DOHH2 (cell line): Measurements from ENCODE around the gene NPEPPS.
A peak's percentile ranks its signal among the peaks of the same experiment; 100 is the strongest.
"Not testable (repeated sequence)": the region's sequence is repeated elsewhere in the genome, so short reads cannot be mapped to it uniquely, and the experiment has no call there.

ENCODE experiments used
- H3F3A ChIP-seq: fragments of 200-600 bp; sonication (generic), shearing (Covaris generic); 2 replicates; pipeline ENCODE4 v1.6.0; 2016; ENCODE audit warnings: antibody characterized with exemption, mild to moderate bottlenecking; ENCODE audit not compliant: control insufficient read depth, insufficient read depth
- H3K27ac ChIP-seq: fragments of 200-600 bp; sonication (generic); 2 replicates; pipeline ENCODE4 v1.5.1; 2014; ENCODE audit warnings: low read depth, mild to moderate bottlenecking, low read length, moderate library complexity
- H3K27me3 ChIP-seq: fragments of 200-600 bp; sonication (generic); 2 replicates; pipeline ENCODE4 v1.6.1; 2014; ENCODE audit warnings: mild to moderate bottlenecking, low read length, mixed read lengths; ENCODE audit not compliant: control insufficient read depth
- H3K36me3 ChIP-seq: fragments of 200-600 bp; sonication (generic); 2 replicates; pipeline ENCODE4 v1.6.1; 2014; ENCODE audit warnings: mild to moderate bottlenecking, low read length, moderate library complexity, mixed read lengths; ENCODE audit not compliant: control insufficient read depth
- H3K4me1 ChIP-seq: fragments of 200-600 bp; sonication (generic); 2 replicates; pipeline ENCODE4 v1.6.1; 2014; ENCODE audit warnings: mild to moderate bottlenecking, low read length, mixed read lengths; ENCODE audit not compliant: control insufficient read depth
- H3K4me2 ChIP-seq: fragments of 200-600 bp; sonication (generic); 2 replicates; pipeline ENCODE4 v1.6.0; 2014; ENCODE audit warnings: mild to moderate bottlenecking, low read length, moderate library complexity
- H3K4me3 ChIP-seq: fragments of 200-600 bp; sonication (generic); 2 replicates; pipeline ENCODE4 v1.5.1; 2014; ENCODE audit warnings: mild to moderate bottlenecking, low read length, mixed read lengths
- H3K79me2 ChIP-seq: fragments of 200-600 bp; sonication (generic); 2 replicates; pipeline ENCODE4 v1.6.1; 2014; ENCODE audit warnings: mild to moderate bottlenecking, low read length, mixed read lengths; ENCODE audit not compliant: control insufficient read depth
- H3K9me2 ChIP-seq: fragments of 200-600 bp; sonication (generic); replicated peaks from 2 replicates; pipeline ENCODE4 v1.6.1; 2014; ENCODE audit warnings: mild to moderate bottlenecking, low read length, mixed read lengths; ENCODE audit not compliant: control insufficient read depth
- H3K9me3 ChIP-seq: fragments of 200-600 bp; sonication (generic); 2 replicates; pipeline ENCODE4 v1.6.1; 2014; ENCODE audit warnings: antibody characterized with exemption, low read length, mixed read lengths; ENCODE audit not compliant: control insufficient read depth, insufficient read depth
- H4K20me1 ChIP-seq: fragments of 200-600 bp; sonication (generic); 2 replicates; pipeline ENCODE4 v1.6.0; 2014; ENCODE audit warnings: low read depth, mild to moderate bottlenecking, antibody characterized with exemption, low read length, moderate library complexity; ENCODE audit not compliant: control insufficient read depth, insufficient read depth

The NPEPPS gene

GRCh38 chr17:47502776-47503455 lies 28.0 kb upstream of the NPEPPS start:
- H4K20me1 ChIP-seq, H3K4me3 ChIP-seq, H3K79me2 ChIP-seq, H3K9me2 ChIP-seq, H3K36me3 ChIP-seq, H3K4me2 ChIP-seq, H3K27ac ChIP-seq, H3K4me1 ChIP-seq, H3K9me3 ChIP-seq, H3K27me3 ChIP-seq, H3F3A ChIP-seq: not testable (repeated sequence)

GRCh38 chr17:47511701-47512146 lies 19.2 kb upstream of the NPEPPS start:
- H3K9me3 ChIP-seq, H3K36me3 ChIP-seq, H4K20me1 ChIP-seq, H3K27ac ChIP-seq, H3K79me2 ChIP-seq, H3F3A ChIP-seq, H3K9me2 ChIP-seq, H3K4me1 ChIP-seq, H3K27me3 ChIP-seq: not testable (repeated sequence)
- H3K4me2 ChIP-seq = peak overlapping the region; percentile 32
- peak overlapping the region; percentile 9; the same call in 1 of the 2 replicates for H3K4me3 ChIP-seq

DNA sequence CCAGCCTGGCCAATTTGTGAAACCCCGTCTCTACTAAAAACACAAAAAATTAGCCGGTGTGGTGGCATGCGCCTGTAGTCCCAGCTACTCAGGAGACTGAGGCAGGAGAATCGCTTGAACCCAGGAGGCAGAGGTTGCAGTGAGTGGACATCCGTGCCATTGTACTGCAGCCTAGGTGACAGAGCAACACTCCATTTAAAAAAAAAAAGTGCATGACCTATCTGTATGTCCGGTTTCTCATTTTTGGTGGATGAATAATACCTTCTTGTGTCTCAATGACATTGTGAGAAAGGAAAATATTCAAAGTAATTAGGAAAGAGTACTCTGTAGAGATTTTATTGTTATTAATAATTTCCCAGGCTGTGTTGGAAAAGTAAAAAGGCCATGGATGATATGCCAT lies 17.6 kb upstream of the NPEPPS start:
- H3K27ac ChIP-seq = not testable (repeated sequence)

DNA sequence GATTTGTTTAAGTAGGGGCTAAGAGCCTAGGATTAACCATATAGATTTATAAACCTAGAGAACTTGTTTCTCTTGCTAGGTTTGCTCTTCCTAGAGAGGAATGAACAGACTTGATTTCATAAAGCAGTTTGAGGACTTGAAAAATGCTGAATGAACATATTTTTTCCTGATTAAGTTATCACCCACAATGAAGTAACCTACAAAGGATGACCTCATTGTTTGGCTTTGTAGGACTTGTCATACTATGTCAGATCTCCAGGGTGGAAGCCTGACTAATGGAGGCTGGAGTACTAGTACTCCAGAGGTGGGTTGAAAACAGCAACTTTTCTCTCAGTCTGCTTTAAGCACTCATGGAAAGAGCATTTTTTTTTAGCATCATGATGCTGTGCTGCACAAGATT lies 12.0 kb upstream of the NPEPPS start:
- not testable (repeated sequence) for H3F3A ChIP-seq, H3K36me3 ChIP-seq, H3K27me3 ChIP-seq, H3K79me2 ChIP-seq, H3K9me3 ChIP-seq, H3K4me3 ChIP-seq, H4K20me1 ChIP-seq, H3K9me2 ChIP-seq, H3K27ac ChIP-seq, H3K4me1 ChIP-seq, H3K4me2 ChIP-seq

More for the DNA sequence above, 17.6 kb upstream of the NPEPPS start:
- H3K4me3 ChIP-seq, H3K9me3 ChIP-seq, H3K9me2 ChIP-seq, H3K4me1 ChIP-seq, H3K27me3 ChIP-seq, H3F3A ChIP-seq, H4K20me1 ChIP-seq, H3K4me2 ChIP-seq, H3K79me2 ChIP-seq, H3K36me3 ChIP-seq: not testable (repeated sequence)

- H3K9me3 ChIP-seq, H3K4me3 ChIP-seq, H3K9me2 ChIP-seq, H3K79me2 ChIP-seq, H3K4me2 ChIP-seq, H3F3A ChIP-seq, H3K27me3 ChIP-seq, H3K36me3 ChIP-seq, H3K4me1 ChIP-seq, H4K20me1 ChIP-seq, H3K27ac ChIP-seq: not testable (repeated sequence)
These were observed 11.5 kb upstream of the NPEPPS start for GRCh38 chr17:47519365-47519764.

DNA sequence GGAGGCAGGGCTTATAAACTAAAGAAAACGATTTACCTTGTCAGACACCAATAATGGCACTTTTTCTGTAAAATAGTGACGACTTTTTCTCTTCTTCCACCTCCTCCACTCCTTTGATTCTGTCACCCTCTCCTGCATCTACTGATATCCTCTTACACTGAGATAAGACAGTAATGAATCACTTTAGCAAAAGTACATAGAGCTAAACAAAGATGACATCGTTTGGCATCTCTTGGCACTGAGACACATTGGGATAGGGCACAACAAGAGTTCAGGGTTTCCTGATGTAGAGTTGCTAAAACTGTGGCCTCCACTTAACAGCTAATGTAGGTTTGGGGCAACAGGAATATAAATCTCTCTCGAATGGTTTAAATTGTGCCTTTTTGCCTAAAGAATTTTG lies 10.6 kb upstream of the NPEPPS start:
- not testable (repeated sequence) for H3K27me3 ChIP-seq, H3K79me2 ChIP-seq, H3K4me3 ChIP-seq, H3F3A ChIP-seq, H3K4me2 ChIP-seq, H3K9me2 ChIP-seq, H4K20me1 ChIP-seq, H3K4me1 ChIP-seq, H3K36me3 ChIP-seq, H3K27ac ChIP-seq, H3K9me3 ChIP-seq

- H3K36me3 ChIP-seq, H3K27me3 ChIP-seq, H4K20me1 ChIP-seq: not testable (repeated sequence)
These were observed 9.5 kb upstream of the NPEPPS start for GRCh38 chr17:47521434-47521833.

GRCh38 chr17:47522341-47522740 lies 8.6 kb upstream of the NPEPPS start:
- not testable (repeated sequence) for H4K20me1 ChIP-seq, H3K27ac ChIP-seq, H3K4me3 ChIP-seq, H3K9me3 ChIP-seq, H3F3A ChIP-seq, H3K36me3 ChIP-seq, H3K4me1 ChIP-seq, H3K27me3 ChIP-seq, H3K79me2 ChIP-seq, H3K4me2 ChIP-seq, H3K9me2 ChIP-seq

More at GRCh38 chr17:47521434-47521833, 9.5 kb upstream of the NPEPPS start:
- not testable (repeated sequence) for H3F3A ChIP-seq, H3K79me2 ChIP-seq, H3K9me2 ChIP-seq, H3K4me2 ChIP-seq, H3K4me1 ChIP-seq, H3K27ac ChIP-seq, H3K9me3 ChIP-seq, H3K4me3 ChIP-seq
